ENCODE data around the gene CYSRT1. TPM values are rescaled to one million over a fixed set of nuclear protein-coding genes. Genes with fewer than 3 reads are reported as not detected.

Gene CYSRT1
- total RNA-seq, 1 experiment from 2014 or later = 1.7 TPM

DNA sequence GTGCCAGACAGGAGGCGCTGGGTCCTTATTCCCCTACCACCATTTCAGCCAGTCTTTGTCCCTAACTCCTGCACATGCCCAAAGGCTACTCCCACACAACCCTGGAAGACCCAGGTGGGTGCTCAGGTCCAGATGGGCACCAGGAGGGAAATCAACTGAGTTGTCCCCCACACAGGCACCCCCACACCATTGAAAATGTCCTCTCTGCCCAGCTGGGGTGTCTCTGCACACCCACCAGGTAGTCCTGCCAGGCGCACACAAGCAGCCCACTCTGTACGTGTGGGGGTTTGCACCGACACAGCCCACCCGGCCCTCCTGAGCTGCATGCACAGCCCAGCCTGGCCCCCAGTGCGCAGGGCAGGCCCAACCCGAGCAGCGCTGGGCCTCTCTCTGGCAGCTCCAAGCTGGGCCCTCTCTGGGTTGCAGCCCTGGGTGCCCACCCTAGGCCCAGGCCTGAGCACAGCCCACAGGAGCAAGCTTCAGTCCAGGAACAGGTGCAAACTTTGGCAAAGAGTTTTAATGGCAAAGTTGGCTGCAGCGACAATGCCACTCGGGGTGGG is 5.1 kb upstream of the CYSRT1 start:
- no peaks in the 10 kb centered on the region for H3K27me3 Mint-ChIP-seq (ENCODE audit: insufficient read depth, unreplicated experiment)
- Histone ChIP-seq H3K27me3 (replicated peaks; ENCODE audit: control insufficient read depth, insufficient read depth, low read length) (no peaks in the 10 kb centered on the region), H3K36me3 (ENCODE audit: control insufficient read depth, insufficient read depth, low read length) (no peaks in the 10 kb centered on the region), H3K4me3 (ENCODE audit: low read depth, low read length) (no peak overlapping the region), H3K4me1 (peaks cover 25% of the 10 kb centered on the region), H3K9me3 (no peaks in the 10 kb centered on the region)
- ChIA-PET POLR2A (no interaction called here), CTCF (no interaction called here)
- peak overlapping the region; percentile 51 for H3K4me3 Mint-ChIP-seq (ENCODE audit: unreplicated experiment)
- intact Hi-C loops (cut with micrococcal nuclease; ENCODE audit: unreplicated experiment) = loop anchor here (1.0 kb wide), 1 partner anchor 20 kb away; the partner anchor contains the start of gene TPRN
- TF ChIP-seq, protein P1, sequence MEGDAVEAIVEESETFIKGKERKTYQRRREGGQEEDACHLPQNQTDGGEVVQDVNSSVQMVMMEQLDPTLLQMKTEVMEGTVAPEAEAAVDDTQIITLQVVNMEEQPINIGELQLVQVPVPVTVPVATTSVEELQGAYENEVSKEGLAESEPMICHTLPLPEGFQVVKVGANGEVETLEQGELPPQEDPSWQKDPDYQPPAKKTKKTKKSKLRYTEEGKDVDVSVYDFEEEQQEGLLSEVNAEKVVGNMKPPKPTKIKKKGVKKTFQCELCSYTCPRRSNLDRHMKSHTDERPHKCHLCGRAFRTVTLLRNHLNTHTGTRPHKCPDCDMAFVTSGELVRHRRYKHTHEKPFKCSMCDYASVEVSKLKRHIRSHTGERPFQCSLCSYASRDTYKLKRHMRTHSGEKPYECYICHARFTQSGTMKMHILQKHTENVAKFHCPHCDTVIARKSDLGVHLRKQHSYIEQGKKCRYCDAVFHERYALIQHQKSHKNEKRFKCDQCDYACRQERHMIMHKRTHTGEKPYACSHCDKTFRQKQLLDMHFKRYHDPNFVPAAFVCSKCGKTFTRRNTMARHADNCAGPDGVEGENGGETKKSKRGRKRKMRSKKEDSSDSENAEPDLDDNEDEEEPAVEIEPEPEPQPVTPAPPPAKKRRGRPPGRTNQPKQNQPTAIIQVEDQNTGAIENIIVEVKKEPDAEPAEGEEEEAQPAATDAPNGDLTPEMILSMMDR (IDR thresholded peaks at IDR 0.05; ENCODE audit: insufficient read depth in 1 of 2, low read depth in 1 of 2, low read length in 1 of 2, severe bottlenecking in 1 of 2, unreplicated experiment in 1 of 2) = no peak
- no peaks in the 10 kb centered on the region for H3K9me3 Mint-ChIP-seq (ENCODE audit: unreplicated experiment)
- peaks cover 6% of the 10 kb centered on the region for H3K4me1 Mint-ChIP-seq (ENCODE audit: low read depth, unreplicated experiment)
- no peak overlapping the region for H3K27ac Mint-ChIP-seq (ENCODE audit: unreplicated experiment)
- H3K36me3 Mint-ChIP-seq (ENCODE audit: insufficient read depth, unreplicated experiment) = peaks cover 34% of the 10 kb centered on the region
- DNase-seq = no peak
- BruUV-seq (replicated peaks) = no TSS peak

GRCh38 chr9:137220317-137221094 is 4.5 kb upstream of the CYSRT1 start:
- intact Hi-C loops (cut with micrococcal nuclease; ENCODE audit: unreplicated experiment) = no loop called here
- no peak overlapping the region for H3K27ac Mint-ChIP-seq (ENCODE audit: unreplicated experiment)
- no peak overlapping the region for H3K4me3 ChIP-seq (ENCODE audit: low read depth, low read length)

GRCh38 chr9:137221095-137221505 is 3.9 kb upstream of the CYSRT1 start:
- peak overlapping the region; percentile 69 for H3K4me3 ChIP-seq (ENCODE audit: low read depth, low read length)
- Mint-ChIP-seq H3K4me1 (ENCODE audit: low read depth, unreplicated experiment) (peaks cover 6% of the 10 kb centered on the region), H3K9me3 (ENCODE audit: unreplicated experiment) (no peaks in the 10 kb centered on the region), H3K4me3 (ENCODE audit: unreplicated experiment) (peak overlapping the region; percentile 85), H3K27ac (ENCODE audit: unreplicated experiment) (no peak overlapping the region), H3K36me3 (ENCODE audit: insufficient read depth, unreplicated experiment) (peaks cover 33% of the 10 kb centered on the region), H3K27me3 (ENCODE audit: insufficient read depth, unreplicated experiment) (no peaks in the 10 kb centered on the region)
- DNase-seq = no peak
- TF ChIP-seq, protein P1 (IDR thresholded peaks at IDR 0.05; ENCODE audit: insufficient read depth in 1 of 2, low read depth in 1 of 2, low read length in 1 of 2, severe bottlenecking in 1 of 2, unreplicated experiment in 1 of 2) = no peak
- no peaks in the 10 kb centered on the region for H3K36me3 ChIP-seq (ENCODE audit: control insufficient read depth, insufficient read depth, low read length)
- BruUV-seq (replicated peaks) = no TSS peak
- peaks cover 25% of the 10 kb centered on the region for H3K4me1 ChIP-seq
- CTCF ChIA-PET = interaction anchor here (0.7 kb wide), 1 partner anchor 15 kb away, joined by 4 read pairs; no protein-coding TSS in a partner anchor
- H3K27me3 ChIP-seq (replicated peaks; ENCODE audit: control insufficient read depth, insufficient read depth, low read length) = no peaks in the 10 kb centered on the region
- POLR2A ChIA-PET = interaction anchor here (3.3 kb wide), 1 partner anchor 19 kb away, joined by 27 read pairs; the partner anchor contains the start of gene TUBB4B
- intact Hi-C loops (cut with micrococcal nuclease; ENCODE audit: unreplicated experiment) = no loop called here
- H3K9me3 ChIP-seq = no peaks in the 10 kb centered on the region

More at GRCh38 chr9:137220317-137221094, 4.5 kb upstream of the CYSRT1 start:
- no peak for DNase-seq
- Histone ChIP-seq H3K9me3 (no peaks in the 10 kb centered on the region), H3K27me3 (replicated peaks; ENCODE audit: control insufficient read depth, insufficient read depth, low read length) (no peaks in the 10 kb centered on the region), H3K36me3 (ENCODE audit: control insufficient read depth, insufficient read depth, low read length) (no peaks in the 10 kb centered on the region), H3K4me1 (peaks cover 25% of the 10 kb centered on the region)
- no peaks in the 10 kb centered on the region for H3K27me3 Mint-ChIP-seq (ENCODE audit: insufficient read depth, unreplicated experiment)
- BruUV-seq (replicated peaks) = no TSS peak
- H3K9me3 Mint-ChIP-seq (ENCODE audit: unreplicated experiment) = no peaks in the 10 kb centered on the region
- H3K4me3 Mint-ChIP-seq (ENCODE audit: unreplicated experiment) = peak overlapping the region; percentile 51
- ChIA-PET CTCF (interaction anchor here (0.7 kb wide), 1 partner anchor 16 kb away, joined by 4 read pairs; no protein-coding TSS in a partner anchor), POLR2A (no interaction called here)
- peaks cover 6% of the 10 kb centered on the region for H3K4me1 Mint-ChIP-seq (ENCODE audit: low read depth, unreplicated experiment)
- H3K36me3 Mint-ChIP-seq (ENCODE audit: insufficient read depth, unreplicated experiment) = peaks cover 33% of the 10 kb centered on the region
- TF ChIP-seq, protein P1 (IDR thresholded peaks at IDR 0.05; ENCODE audit: insufficient read depth in 1 of 2, low read depth in 1 of 2, low read length in 1 of 2, severe bottlenecking in 1 of 2, unreplicated experiment in 1 of 2) = no peak
